K562 (cell line): ENCODE measurements around the gene PTTG1IP. TPM values are rescaled to one million over a fixed set of nuclear protein-coding genes. Genes with fewer than 3 reads are reported as not detected.

Experiments
- ARID3B ChIP-seq: fragments of 250-450 bp; sonication (Bioruptor Pico); IDR thresholded peaks from 2 replicates; pipeline ENCODE4 v1.4.0; 2020; ENCODE audit warnings: borderline replicate concordance
- CREBBP ChIP-seq: IDR thresholded peaks from one replicate; pipeline ENCODE4 v1.6.1; 2012; ENCODE audit warnings: low read depth, mild to moderate bottlenecking, control low read depth, inconsistent platforms, low read length
- DMBX1 ChIP-seq: fragments of 250-450 bp; sonication (Bioruptor Pico); IDR thresholded peaks from 2 replicates; pipeline ENCODE4 v1.8.0; 2022; ENCODE audit warnings: inconsistent platforms, mild to moderate bottlenecking, moderate library complexity, borderline replicate concordance
- E2F1 ChIP-seq: sonication (generic); formaldehyde crosslinking; IDR thresholded peaks from 2 replicates; pipeline ENCODE4 v1.8.1; 2023; ENCODE audit warnings: mild to moderate bottlenecking, missing genetic modification reagents, moderate library complexity
- ETS1 ChIP-seq: conservative IDR thresholded peaks from 2 replicates; pipeline ENCODE4 v1.6.1; 2011; ENCODE audit warnings: low read depth, mild to moderate bottlenecking, low read length; ENCODE audit not compliant: control insufficient read depth
- KDM2B ChIP-seq: fragments of 250-450 bp; sonication (Bioruptor Pico); IDR thresholded peaks from 2 replicates; pipeline ENCODE4 v1.8.0; 2021; ENCODE audit warnings: mild to moderate bottlenecking, moderate library complexity
- NR2F6 ChIP-seq: fragments of 450-650 bp; formaldehyde crosslinking; IDR thresholded peaks from 2 replicates; pipeline ENCODE4 v1.4.0; 2020; ENCODE audit warnings: mild to moderate bottlenecking
- NR4A1 ChIP-seq, 2 experiments: fragments of 250-450 bp in 1 of 2; fragments of 450-650 bp in 1 of 2; sonication (Bioruptor Pico) in 1 of 2; IDR thresholded peaks; 2 replicates each; pipeline versions ENCODE4 v1.4.0 to v1.6.1; 2016 to 2020; ENCODE audit warnings: mild to moderate bottlenecking in 2 of 2, missing compliant biosample characterization in 1 of 2, missing genetic modification characterization in 1 of 2, moderate library complexity in 1 of 2
- PHTF2 ChIP-seq: fragments of 250-450 bp; sonication (Bioruptor Pico); IDR thresholded peaks from 2 replicates; pipeline ENCODE4 v1.5.0; 2021; ENCODE audit warnings: mild to moderate bottlenecking
- RUNX1 ChIP-seq: sonication (generic); IDR thresholded peaks from 2 replicates; pipeline ENCODE4 v1.6.1; 2016; ENCODE audit warnings: antibody characterized with exemption, low read depth
- SLC30A9 ChIP-seq: fragments of 250-450 bp; sonication (Bioruptor Pico); IDR thresholded peaks from 2 replicates; pipeline ENCODE4 v1.8.0; 2022; ENCODE audit warnings: mild to moderate bottlenecking, moderate library complexity
- USF2 ChIP-seq: sonication (generic); formaldehyde crosslinking; IDR thresholded peaks from 2 replicates; pipeline ENCODE4 v1.5.0; 2020; ENCODE audit warnings: missing genetic modification reagents
- ZBTB1 ChIP-seq: sonication (generic); formaldehyde crosslinking; IDR thresholded peaks from 2 replicates; pipeline ENCODE4 v1.8.1; 2023; ENCODE audit warnings: missing genetic modification reagents, low read depth, mild to moderate bottlenecking, borderline replicate concordance
- ZFP36 ChIP-seq: fragments of 150-350 bp; IDR thresholded peaks from 2 replicates; pipeline ENCODE4 v1.6.1; 2018; ENCODE audit warnings: low read length, low read depth; ENCODE audit not compliant: partially characterized antibody
- ZNF280B ChIP-seq: fragments of 250-450 bp; sonication (Bioruptor Pico); IDR thresholded peaks from 2 replicates; pipeline ENCODE4 v1.5.1; 2021; ENCODE audit warnings: mild to moderate bottlenecking
- ZNF445 ChIP-seq: fragments of 250-450 bp; sonication (Bioruptor Pico); IDR thresholded peaks from 2 replicates; pipeline ENCODE4 v1.4.0; 2020; ENCODE audit warnings: low read depth, mild to moderate bottlenecking, moderate library complexity
- ZNF507 ChIP-seq: conservative IDR thresholded peaks from 2 replicates; pipeline ENCODE4 v1.6.1; 2017; ENCODE audit warnings: missing genetic modification characterization, missing compliant biosample characterization
- polyA plus RNA-seq, 8 experiments: library from polyadenylated mRNA; depleted of rRNA in 4 of 8; stranded (reverse) in 5 of 8; unstranded in 3 of 8; fragments of >200 nt; fragmentation: Nextera tagmentation in 2 of 8; fragmentation: Illumina TruSeq in 1 of 8; extraction: Ambion mirVana in 2 of 8; extraction: Trizol in 1 of 8; gene quantifications; 2 replicates each; pipeline versions ENCODE4 v1.2.1 to v1.2.3, GENCODE V29; 2011 to 2014; ENCODE audit warnings: inconsistent platforms in 1 of 8, missing spikeins in 1 of 8
- total RNA-seq, 7 experiments: library from RNA; depleted of rRNA in 6 of 7; stranded (reverse); fragments of >200 nt in 6 of 7; fragmentation: Illumina TruSeq in 2 of 7; extraction: Trizol in 2 of 7; gene quantifications; 2 replicates each; pipeline versions ENCODE4 v1.2.1 to v1.2.3, GENCODE V29; 2011 to 2021; ENCODE audit warnings: low replicate concordance in 1 of 7

PTTG1IP gene
- total and polyA plus RNA-seq, 9 of the 15 experiments (the other 6 are each of a cell fraction or from before 2014, with no cell fraction given), result 5.0 to 99.3 (median 82.4) TPM

GRCh38 chr21:44853601-44854390 lies 19.7 kb downstream of the PTTG1IP start (continued):
- no peak for TF ChIP-seq NR2F6
- no peak for TF ChIP-seq ZNF280B
- TF ChIP-seq ZNF445 (CRISPR knock-in tag), result no peak
- TF ChIP-seq ETS1, result 0 out of 2 replicates have a peak, but pooled peaks have one; percentile 20
- TF ChIP-seq NR4A1 (CRISPR knock-in tag; IDR thresholded peaks at IDR 0.05), result 0 out of 2 replicates have a peak, but pooled peaks have one; percentile 13
- TF ChIP-seq NR4A1 (tag; IDR thresholded peaks at IDR 0.05), result no peak
- no peak for TF ChIP-seq ZNF507
- TF ChIP-seq E2F1 (CRISPR knock-in tag), result 0 out of 2 replicates have a peak, but pooled peaks have one; percentile 19
- TF ChIP-seq ARID3B (CRISPR knock-in tag), result 0 out of 2 replicates have a peak, but pooled peaks have one; percentile 44
- TF ChIP-seq ZFP36, result no peak
- TF ChIP-seq PHTF2 (CRISPR knock-in tag), result no peak
- TF ChIP-seq KDM2B (CRISPR knock-in tag), result no peak
- peak; percentile 52 for TF ChIP-seq USF2 (CRISPR knock-in tag)
- no peak for TF ChIP-seq SLC30A9
- no peak for TF ChIP-seq CREBBP
- TF ChIP-seq DMBX1 (CRISPR knock-in tag), result 0 out of 2 replicates have a peak, but pooled peaks have one; percentile 27
- no peak for TF ChIP-seq ZBTB1 (CRISPR knock-in tag)
- TF ChIP-seq RUNX1, result no peak
